ENCODE data around the gene KANK2.

Gene KANK2

GRCh38 chr19:11197291-11198174 is at the start of gene KANK2:
TSS of gene KANK2 (minus strand) at chr19:11197545. CDS start at chr19:11194511, 3,034 bp downstream.
- DNase-seq (ENCODE audit: low read depth, low spot score), result peak; percentile 37

GRCh38 chr19:11246941-11247340 is 49.6 kb upstream of the KANK2 start:
- DNase-seq (ENCODE audit: low read depth, low spot score), result no peak

GRCh38 chr19:11244846-11245589 is 47.7 kb upstream of the KANK2 start:
- DNase-seq (ENCODE audit: low read depth, low spot score), result no peak

- DNase-seq (ENCODE audit: low read depth, low spot score), result no peak
These were observed 46.4 kb upstream of the KANK2 start for GRCh38 chr19:11243798-11244169.

GRCh38 chr19:11242864-11243797 is 45.8 kb upstream of the KANK2 start:
- peak; percentile 76 for DNase-seq (ENCODE audit: low read depth, low spot score)

- no peak for DNase-seq (ENCODE audit: low read depth, low spot score)
These were observed 44.7 kb upstream of the KANK2 start for GRCh38 chr19:11242025-11242424.

- no peak for DNase-seq (ENCODE audit: low read depth, low spot score)
These were observed 42.7 kb upstream of the KANK2 start for GRCh38 chr19:11240008-11240444.

GRCh38 chr19:11239377-11240000 is 42.1 kb upstream of the KANK2 start, which contains the start of gene ANGPTL8:
TSS of gene ANGPTL8 (plus strand) at chr19:11239619. CDS start at chr19:11239638, 19 bp downstream.
- DNase-seq (ENCODE audit: low read depth, low spot score), result no peak

- no peak for DNase-seq (ENCODE audit: low read depth, low spot score)
These were observed 41.5 kb upstream of the KANK2 start for GRCh38 chr19:11238781-11239376.

- DNase-seq (ENCODE audit: low read depth, low spot score), result no peak
These were observed 40.7 kb upstream of the KANK2 start for GRCh38 chr19:11238041-11238440.

GRCh38 chr19:11237321-11237720 is 40.0 kb upstream of the KANK2 start:
- DNase-seq (ENCODE audit: low read depth, low spot score), result no peak

GRCh38 chr19:11236324-11237301 is 39.3 kb upstream of the KANK2 start:
- no peak for DNase-seq (ENCODE audit: low read depth, low spot score)

GRCh38 chr19:11234486-11235075 is 37.2 kb upstream of the KANK2 start:
- no peak for DNase-seq (ENCODE audit: low read depth, low spot score)

- no peak for DNase-seq (ENCODE audit: low read depth, low spot score)
These were observed 35.7 kb upstream of the KANK2 start for GRCh38 chr19:11233073-11233472.

GRCh38 chr19:11232555-11232954 is 35.2 kb upstream of the KANK2 start:
- no peak for DNase-seq (ENCODE audit: low read depth, low spot score)

GRCh38 chr19:11230621-11231386 is 33.5 kb upstream of the KANK2 start:
- no peak for DNase-seq (ENCODE audit: low read depth, low spot score)

GRCh38 chr19:11227195-11227886 is 30.0 kb upstream of the KANK2 start:
- no peak for DNase-seq (ENCODE audit: low read depth, low spot score)

GRCh38 chr19:11226716-11227166 is 29.4 kb upstream of the KANK2 start:
- DNase-seq (ENCODE audit: low read depth, low spot score), result no peak

All from activated naive CD8-positive, alpha-beta T cell treated with anti-CD3 and anti-CD28 coated beads, Interleukin-2, amount 50 U/mL, for 16 hours (primary cell).